Kidney (tissue), 14 donors: Measurements from ENCODE around the gene MLLT3. TPM values are rescaled to one million over a fixed set of nuclear protein-coding genes. Genes with fewer than 3 reads are reported as not detected.

Source experiments
- DNase-seq, 5 donors: peaks; one replicate each; pipeline ENCODE4 v3.0.0-alpha.2; 2013 to 2020
- FAIRE-seq: peaks from 2 replicates; lab custom pipeline; 2012; peaks lifted over from hg19 to GRCh38; lab: Jason Lieb, UNC
- H3K27ac ChIP-seq, 2 donors: one replicate each; pipeline ENCODE4 v1.7.0; 2013; ENCODE audit warnings: low read depth in 2 of 2, low read length in 2 of 2, inconsistent platforms in 1 of 2
- H3K27me3 ChIP-seq: one replicate; pipeline ENCODE4 v1.7.1; 2013; ENCODE audit warnings: low read length, inconsistent platforms; ENCODE audit not compliant: control insufficient read depth, insufficient read depth
- H3K36me3 ChIP-seq, 3 donors: one replicate each; pipeline versions ENCODE4 v1.7.0 to v1.7.1; 2013; ENCODE audit warnings: low read length in 3 of 3, control low read depth in 1 of 3, inconsistent platforms in 1 of 3; ENCODE audit not compliant: insufficient read depth in 3 of 3, control insufficient read depth in 2 of 3
- H3K4me1 ChIP-seq, 3 donors: one replicate each; pipeline versions ENCODE4 v1.7.0 to v1.7.1; 2013; ENCODE audit warnings: low read length in 3 of 3, inconsistent platforms in 1 of 3, low read depth in 1 of 3; ENCODE audit not compliant: control insufficient read depth in 2 of 3, insufficient read depth in 2 of 3
- H3K4me3 ChIP-seq, 3 donors: one replicate each; pipeline versions ENCODE4 v1.7.0 to v1.8.1; 2013; ENCODE audit warnings: low read length in 3 of 3, control low read depth in 1 of 3, inconsistent platforms in 1 of 3
- H3K9ac ChIP-seq, 3 donors: one replicate each; pipeline versions ENCODE4 v1.7.0 to v1.7.1; 2013; ENCODE audit warnings: low read length in 3 of 3, control low read depth in 1 of 3, inconsistent platforms in 1 of 3
- H3K9me3 ChIP-seq, 3 donors: one replicate each; pipeline versions ENCODE4 v1.7.0 to v1.7.1; 2013; ENCODE audit warnings: low read length in 3 of 3, control low read depth in 1 of 3, inconsistent platforms in 1 of 3; ENCODE audit not compliant: control insufficient read depth in 2 of 3, insufficient read depth in 1 of 3
- CTCF ChIP-seq: IDR thresholded peaks from 3 replicates; pipeline ENCODE4 v1.5.1; 2012; ENCODE audit warnings: mild to moderate bottlenecking, moderate library complexity, borderline replicate concordance; ENCODE audit not compliant: insufficient read depth; ENCODE audit errors: extremely low read depth
- intact Hi-C: fragments of 100-400 bp; cut with DNase I; formaldehyde crosslinking; loops from one replicate; pipeline ENCODE4 v1.11.1; 2022
- polyA plus RNA-seq: library from polyadenylated mRNA; stranded (reverse); fragments of 350-450 nt; fragmentation: Illumina TruSeq; extraction: RNeasy Lipid Tissue Mini Kit (QIAGEN cat#74804); gene quantifications from one replicate; pipeline ENCODE4 v1.2.3, GENCODE V29; 2014; ENCODE audit warnings: low read depth, low replicate concordance; ENCODE audit not compliant: insufficient read depth
- total RNA-seq: library from RNA; stranded (reverse); fragmentation: NEBNext Ultra II Directional; extraction: Animal tissue kit (Norgen Biotek cat#: 25700); gene quantifications from one replicate; pipeline ENCODE4 v1.2.1, GENCODE V29; 2021
- donor health status: control.
- donor health status: control.
- donor health status: control.
- donor health status: control.
- donor health status: control.
- donor health status: DM: yes; HTN: yes; CAD: no.
- donor health status: Normal renal cell carcinoma (clear cell type).

The MLLT3 gene
- total and polyA plus RNA-seq, 2 donors from 2014 or later: 15.8 to 19.7 TPM

- H3K27ac ChIP-seq: no peak overlapping the region
- intact Hi-C loops: no loop called here
- no peaks in the 10 kb centered on the region for H3K27me3 ChIP-seq
- no peaks in the 10 kb centered on the region for H3K9me3 ChIP-seq
- TF ChIP-seq CTCF: no peak
- FAIRE-seq: no peak
- no peak overlapping the region for H3K9ac ChIP-seq
- no peak for DNase-seq
- no peaks in the 10 kb centered on the region for H3K4me1 ChIP-seq
- no peak overlapping the region for H3K4me3 ChIP-seq
- H3K36me3 ChIP-seq: no peaks in the 10 kb centered on the region
These were observed 142.1 kb downstream of the MLLT3 start for GRCh38 chr9:20480249-20480648.

GRCh38 chr9:20479419-20480155, 142.7 kb downstream of the MLLT3 start:
- no peaks in the 10 kb centered on the region for H3K4me1 ChIP-seq
- no peaks in the 10 kb centered on the region for H3K9me3 ChIP-seq
- H3K36me3 ChIP-seq: no peaks in the 10 kb centered on the region
- no peak overlapping the region for H3K27ac ChIP-seq
- H3K9ac ChIP-seq: no peak overlapping the region
- DNase-seq (no peak), FAIRE-seq (no peak)
- H3K4me3 ChIP-seq: no peak overlapping the region
- H3K27me3 ChIP-seq: no peaks in the 10 kb centered on the region
- no peak for TF ChIP-seq CTCF
- intact Hi-C loops: no loop called here

- TF ChIP-seq CTCF: no peak
- Histone ChIP-seq H3K9ac (no peak overlapping the region), H3K9me3 (no peaks in the 10 kb centered on the region), H3K4me3 (no peak overlapping the region), H3K4me1 (no peaks in the 10 kb centered on the region), H3K27ac (no peak overlapping the region), H3K36me3 (no peaks in the 10 kb centered on the region), H3K27me3 (no peaks in the 10 kb centered on the region)
- intact Hi-C loops: no loop called here
- FAIRE-seq: no peak
- DNase-seq: no peak
These were observed 143.5 kb downstream of the MLLT3 start for GRCh38 chr9:20478786-20479185.
